Measurements from ENCODE around the gene VCL. TPM values are rescaled to one million over a fixed set of nuclear protein-coding genes. Genes with fewer than 3 reads are reported as not detected.

Gene VCL
- total RNA-seq, result 68.3 and 157 TPM in 2 replicates

GRCh38 chr10:73997787-73998622, at the start of gene VCL:
TSS of gene VCL (plus strand) at chr10:73998116. CDS start at chr10:73998208, 92 bp downstream.

DNA sequence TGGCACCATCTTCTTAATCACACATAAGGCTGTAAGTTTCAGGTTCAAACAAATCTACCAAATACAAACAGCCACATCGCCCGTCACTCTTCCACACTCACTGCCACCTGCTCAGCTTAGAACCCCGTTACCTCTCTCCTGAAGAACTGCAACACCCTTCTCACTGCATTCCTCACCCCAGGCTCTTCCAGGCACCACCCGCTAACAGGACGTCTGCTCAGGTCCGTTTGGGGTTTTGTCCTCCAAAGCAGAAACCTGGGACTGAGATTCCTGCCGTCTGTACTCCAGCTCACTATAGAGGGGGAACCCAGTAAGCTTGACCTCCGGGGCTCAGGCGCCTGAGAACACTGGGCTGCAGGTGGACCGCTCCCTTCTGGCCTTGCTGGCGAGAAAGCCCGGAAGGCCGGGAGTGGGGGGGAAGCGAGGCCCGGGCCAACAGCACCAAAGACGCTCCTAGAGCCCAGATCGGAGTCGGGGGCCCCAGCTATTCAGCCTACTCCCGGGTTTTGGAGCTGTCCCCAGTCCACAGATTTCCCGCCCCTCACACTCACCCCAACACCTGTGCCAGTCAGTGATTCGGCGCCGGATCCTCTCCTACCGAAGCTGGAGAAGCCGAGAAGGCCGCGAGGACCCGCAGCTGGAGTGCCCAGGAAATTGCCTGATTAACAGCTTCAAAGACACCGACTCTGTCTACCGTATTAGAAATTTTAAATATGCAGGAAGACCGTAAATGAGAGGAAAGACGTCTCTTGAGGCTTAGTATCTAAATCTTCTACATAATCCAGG, 152.5 kb downstream of the VCL start, which contains the start of gene AP3M1:
Gene AP3M1 (minus strand): TSS at position 625 of the 786 bp plus-strand sequence. CDS start 12,449 bp downstream, outside the sequence.

DNA sequence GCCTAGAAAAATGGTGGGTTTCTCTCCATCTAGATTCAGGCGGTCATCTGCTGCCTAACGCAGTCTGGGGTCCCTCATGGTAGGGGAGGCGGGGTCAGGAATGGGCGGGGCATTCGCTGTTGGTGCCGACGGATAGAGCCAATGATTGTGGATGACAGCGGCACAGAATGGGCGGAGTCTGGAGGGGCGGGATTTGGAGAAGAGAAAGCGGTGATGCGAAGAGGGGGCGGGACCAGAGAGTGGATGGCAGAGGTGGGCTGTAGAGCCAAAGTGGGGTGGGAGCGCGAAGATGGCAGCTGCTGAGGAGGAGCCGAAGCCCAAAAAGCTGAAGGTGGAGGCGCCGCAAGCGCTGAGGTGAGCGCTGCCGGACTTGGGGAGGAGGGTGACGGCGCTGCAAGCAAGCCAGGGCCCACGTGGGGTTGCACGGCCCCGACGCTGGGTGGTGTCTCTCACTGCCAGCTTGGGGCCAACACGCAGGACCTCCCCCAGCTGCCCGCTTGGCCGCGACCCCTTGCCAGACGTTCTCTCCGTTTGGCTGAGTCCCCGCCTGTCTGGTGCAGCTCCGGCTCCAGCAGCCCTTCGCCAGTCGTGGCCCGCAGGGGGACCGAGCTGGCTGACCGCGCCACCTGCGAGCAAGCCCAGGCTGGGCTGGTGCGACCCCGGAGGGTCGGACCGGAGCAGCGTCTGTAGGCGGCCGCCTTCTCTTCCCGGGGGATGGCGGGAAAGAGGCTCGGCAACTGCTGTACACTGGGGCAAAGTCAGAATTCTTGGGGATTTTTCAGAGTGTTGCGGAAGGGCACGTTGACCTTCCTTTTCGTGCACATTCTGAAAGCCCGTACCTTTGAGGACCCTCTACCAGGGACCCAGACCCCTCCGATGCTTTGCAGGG, 153.3 kb downstream of the VCL start, which contains the start of gene ADK:
Gene ADK (plus strand): TSS at position 232 of the 889 bp plus-strand sequence. CDS start 58 bp downstream, at position 290.

Other genes starting within 250 kb of the VCL start
- 13.6 and 16.5 TPM in 2 replicates for gene CHCHD1, start 216.1 kb upstream of the VCL start, total RNA-seq
- 85.6 and 122 TPM in 2 replicates for gene ZSWIM8, start 212.5 kb upstream of the VCL start, total RNA-seq
- 12.5 and 16.1 TPM in 2 replicates for gene NDST2, start 186.5 kb upstream of the VCL start, total RNA-seq
- gene CAMK2G, start 123.6 kb upstream of the VCL start, total RNA-seq, result 30.6 and 30.9 TPM in 2 replicates
- gene PLAU, start 87.0 kb upstream of the VCL start, total RNA-seq, result 2.7 and 7.0 TPM in 2 replicates
- 27.1 and 50.6 TPM in 2 replicates for gene AP3M1, start 152.7 kb downstream of the VCL start, total RNA-seq
- 56.1 and 93.8 TPM in 2 replicates for gene ADK, start 153.1 kb downstream of the VCL start, total RNA-seq

Data from placental epithelial cell (primary cell).